Prostate gland (tissue), 2 donors: ENCODE data around the gene TMEM255A. TPM values are rescaled to one million over a fixed set of nuclear protein-coding genes. Genes with fewer than 3 reads are reported as not detected.

Experiments
- DNase-seq: peaks from one replicate; pipeline ENCODE4 v3.0.0-alpha.2; 2019; ENCODE audit warnings: low spot score
- H3K27ac ChIP-seq, 2 donors: fragments of 200-600 bp; sonication (generic); 2 replicates each; pipeline ENCODE4 v1.5.1; 2017 to 2019
- H3K27me3 ChIP-seq: fragments of 200-600 bp; sonication (generic); replicated peaks from 2 replicates; pipeline ENCODE4 v1.5.1; 2019; ENCODE audit not compliant: insufficient read depth
- H3K36me3 ChIP-seq, 2 donors: fragments of 200-600 bp; sonication (generic); 1 replicate in 1 of 2; 2 replicates in 1 of 2; pipeline versions ENCODE4 v1.5.1 to v1.8.1; 2017 to 2019
- H3K4me1 ChIP-seq: fragments of 200-600 bp; sonication (generic); replicated peaks from 2 replicates; pipeline ENCODE4 v1.5.1; 2019
- H3K4me3 ChIP-seq, 2 donors: fragments of 200-600 bp; sonication (generic); 2 replicates each; pipeline ENCODE4 v1.5.1; 2017 to 2019
- H3K9me3 ChIP-seq: fragments of 200-600 bp; sonication (generic); 2 replicates; pipeline ENCODE4 v1.5.1; 2017
- CTCF ChIP-seq, 4 experiments: fragments of 200-600 bp in 2 of 4; fragments of 450-650 bp in 2 of 4; sonication (generic) in 2 of 4; IDR thresholded peaks; 1 replicate in 3 of 4; 2 replicates in 1 of 4; pipeline ENCODE4 v1.5.1; 2016 to 2019; ENCODE audit warnings: antibody characterized with exemption in 4 of 4, mild to moderate bottlenecking in 2 of 4, moderate library complexity in 2 of 4
- POLR2A ChIP-seq: fragments of 450-650 bp; IDR thresholded peaks from one replicate; pipeline ENCODE4 v1.6.1; 2016; ENCODE audit warnings: antibody characterized with exemption, mild to moderate bottlenecking
- POLR2AphosphoS5 ChIP-seq: sonication (generic); formaldehyde crosslinking; IDR thresholded peaks from one replicate; pipeline ENCODE4 v1.6.1; 2017; ENCODE audit warnings: antibody characterized with exemption
- WGBS: methylation state at CpG from one replicate; pipeline ENCODE4 v1.1.5; 2018; 5-methylcytosine and 5-hydroxymethylcytosine counted together
- intact Hi-C: fragments of 100-400 bp; cut with DNase I; formaldehyde crosslinking; loops from one replicate; pipeline ENCODE4 v1.14.2; 2022
- total RNA-seq, 2 donors: library from RNA; depleted of rRNA; stranded (reverse); fragments of >200 nt; gene quantifications; one replicate each; pipeline ENCODE4 v1.1.0, GENCODE V29; 2016

TMEM255A gene
- total RNA-seq, 2 donors from 2014 or later, result 0.18 to 0.62 TPM

GRCh38 chrX:120308959-120309872, 2.0 kb downstream of the TMEM255A start:
- no peaks in the 10 kb centered on the region for H3K9me3 ChIP-seq
- H3K4me3 ChIP-seq, result peak overlapping the region in 1 of 2 donors; percentile 10
- no peak for TF ChIP-seq POLR2A
- peak in 2 of 4 experiments; percentile 45 to 47 for TF ChIP-seq CTCF (IDR thresholded peaks at IDR 0.05)
- TF ChIP-seq POLR2AphosphoS5, result peak; percentile 25
- intact Hi-C loops, result no loop called here
- H3K4me1 ChIP-seq, result no peaks in the 10 kb centered on the region
- H3K27me3 ChIP-seq, result no peaks in the 10 kb centered on the region
- no peaks in the 10 kb centered on the region for H3K36me3 ChIP-seq
- H3K27ac ChIP-seq, result no peak overlapping the region
- peak; percentile 56 for DNase-seq
- WGBS, result 3% methylated on average over 29 of the region's 52 CpGs

- H3K4me3 ChIP-seq, result no peak overlapping the region
- TF ChIP-seq POLR2A (no peak), CTCF (IDR thresholded peaks at IDR 0.05) (no peak), POLR2AphosphoS5 (no peak)
- 6% methylated on average over 10 of the region's 12 CpGs for WGBS
- intact Hi-C loops, result no loop called here
- H3K27ac ChIP-seq, result no peak overlapping the region
- H3K36me3 ChIP-seq, result no peaks in the 10 kb centered on the region
- H3K27me3 ChIP-seq, result no peaks in the 10 kb centered on the region
- no peaks in the 10 kb centered on the region for H3K4me1 ChIP-seq
- no peaks in the 10 kb centered on the region for H3K9me3 ChIP-seq
- DNase-seq, result no peak
These were observed 2.7 kb downstream of the TMEM255A start for GRCh38 chrX:120308558-120308957.

GRCh38 chrX:120306630-120307029, 4.6 kb downstream of the TMEM255A start:
- H3K36me3 ChIP-seq, result no peaks in the 10 kb centered on the region
- H3K4me1 ChIP-seq, result no peaks in the 10 kb centered on the region
- H3K27me3 ChIP-seq, result no peaks in the 10 kb centered on the region
- WGBS, result 67% methylated on average over 2 of the region's 2 CpGs
- no peak overlapping the region for H3K27ac ChIP-seq
- TF ChIP-seq POLR2AphosphoS5 (no peak), CTCF (IDR thresholded peaks at IDR 0.05) (no peak), POLR2A (no peak)
- intact Hi-C loops, result no loop called here
- no peaks in the 10 kb centered on the region for H3K9me3 ChIP-seq
- DNase-seq, result no peak
- no peak overlapping the region for H3K4me3 ChIP-seq

GRCh38 chrX:120305531-120306141, 5.6 kb downstream of the TMEM255A start:
- Histone ChIP-seq H3K27ac (no peak overlapping the region), H3K36me3 (no peaks in the 10 kb centered on the region), H3K4me1 (no peaks in the 10 kb centered on the region), H3K4me3 (no peak overlapping the region), H3K27me3 (no peaks in the 10 kb centered on the region), H3K9me3 (no peaks in the 10 kb centered on the region)
- WGBS, result 66% methylated on average over 11 of the region's 11 CpGs
- DNase-seq, result no peak
- TF ChIP-seq POLR2A (no peak), CTCF (IDR thresholded peaks at IDR 0.05) (no peak), POLR2AphosphoS5 (no peak)
- intact Hi-C loops, result no loop called here
